Hepatocyte (in vitro differentiated cells): ENCODE data around the gene PDE7B. TPM values are rescaled to one million over a fixed set of nuclear protein-coding genes. Genes with fewer than 3 reads are reported as not detected.

Experiments used
- DNase-seq: peaks from one replicate; pipeline ENCODE4 v3.0.0-alpha.2; 2016; ENCODE audit warnings: low spot score
- H2AFZ ChIP-seq: fragments of 200-600 bp; sonication (generic); 2 replicates; pipeline ENCODE4 v1.6.0; 2016; ENCODE audit warnings: antibody characterized with exemption, mild to moderate bottlenecking
- H3K27ac ChIP-seq: fragments of 200-600 bp; sonication (generic); 2 replicates; pipeline ENCODE4 v1.5.1; 2016; ENCODE audit warnings: mild to moderate bottlenecking
- H3K27me3 ChIP-seq: fragments of 200-600 bp; sonication (generic); 2 replicates; pipeline ENCODE4 v1.6.1; 2016
- H3K36me3 ChIP-seq: fragments of 200-600 bp; sonication (generic); replicated peaks from 2 replicates; pipeline ENCODE4 v1.5.1; 2016; ENCODE audit warnings: low read depth; ENCODE audit not compliant: insufficient read depth
- H3K4me1 ChIP-seq: fragments of 200-600 bp; sonication (generic); 2 replicates; pipeline ENCODE4 v1.5.1; 2016; ENCODE audit warnings: mild to moderate bottlenecking, moderate library complexity; ENCODE audit not compliant: insufficient read depth
- H3K4me2 ChIP-seq: fragments of 200-600 bp; sonication (generic); 2 replicates; pipeline ENCODE4 v1.6.0; 2016
- H3K4me3 ChIP-seq: fragments of 200-600 bp; sonication (generic); 2 replicates; pipeline ENCODE4 v1.5.1; 2016; ENCODE audit warnings: mild to moderate bottlenecking
- H3K79me2 ChIP-seq: fragments of 200-600 bp; sonication (generic); 2 replicates; pipeline ENCODE4 v1.6.0; 2017; ENCODE audit warnings: mild to moderate bottlenecking
- H3K9me2 ChIP-seq: fragments of 200-600 bp; sonication (generic); replicated peaks from 2 replicates; pipeline ENCODE4 v1.6.0; 2017; ENCODE audit warnings: mild to moderate bottlenecking; ENCODE audit not compliant: insufficient read depth
- H3K9me3 ChIP-seq: fragments of 200-600 bp; sonication (generic); 2 replicates; pipeline ENCODE4 v1.5.1; 2016; ENCODE audit warnings: low read depth, mild to moderate bottlenecking
- H4K20me1 ChIP-seq: fragments of 200-600 bp; sonication (generic); 2 replicates; pipeline ENCODE4 v1.6.0; 2016; ENCODE audit warnings: mild to moderate bottlenecking; ENCODE audit not compliant: insufficient read depth, poor library complexity, severe bottlenecking
- EZH2 ChIP-seq: fragments of 200-600 bp; sonication (generic); IDR thresholded peaks from 2 replicates; pipeline ENCODE4 v1.6.1; 2016; ENCODE audit warnings: antibody characterized with exemption, mild to moderate bottlenecking, borderline replicate concordance
- EZH2phosphoT487 ChIP-seq: fragments of 200-600 bp; sonication (generic); IDR thresholded peaks from one replicate; pipeline ENCODE4 v1.6.1; 2018; ENCODE audit warnings: antibody characterized with exemption, mild to moderate bottlenecking, low read depth, moderate library complexity; ENCODE audit not compliant: unreplicated experiment, severe bottlenecking
- WGBS: methylation state at CpG from one replicate; pipeline ENCODE4 v1.1.6; 2016; ENCODE audit warnings: low lambda C conversion rate; ENCODE audit errors: missing lambda C conversion rate; 5-methylcytosine and 5-hydroxymethylcytosine counted together
- polyA plus RNA-seq: library from polyadenylated mRNA; unstranded; fragments of >200 nt; fragmentation: Nextera tagmentation; extraction: Ambion mirVana; gene quantifications from 2 replicates; pipeline ENCODE4 v1.2.1, GENCODE V29; 2016
- total RNA-seq: library from RNA; depleted of rRNA; stranded (reverse); fragments of >200 nt; gene quantifications from 2 replicates; pipeline ENCODE4 v1.2.3, GENCODE V29; 2014
- TF ChIP-seq, protein P1 (sequence below): fragments of 200-600 bp; sonication (generic); IDR thresholded peaks from 2 replicates; pipeline ENCODE4 v1.5.1; 2016; ENCODE audit warnings: antibody characterized with exemption, mild to moderate bottlenecking; ENCODE audit not compliant: poor library complexity

The PDE7B gene
- total and polyA plus RNA-seq, 2 experiments from 2014 or later = 3.4 to 7.2 TPM

DNA sequence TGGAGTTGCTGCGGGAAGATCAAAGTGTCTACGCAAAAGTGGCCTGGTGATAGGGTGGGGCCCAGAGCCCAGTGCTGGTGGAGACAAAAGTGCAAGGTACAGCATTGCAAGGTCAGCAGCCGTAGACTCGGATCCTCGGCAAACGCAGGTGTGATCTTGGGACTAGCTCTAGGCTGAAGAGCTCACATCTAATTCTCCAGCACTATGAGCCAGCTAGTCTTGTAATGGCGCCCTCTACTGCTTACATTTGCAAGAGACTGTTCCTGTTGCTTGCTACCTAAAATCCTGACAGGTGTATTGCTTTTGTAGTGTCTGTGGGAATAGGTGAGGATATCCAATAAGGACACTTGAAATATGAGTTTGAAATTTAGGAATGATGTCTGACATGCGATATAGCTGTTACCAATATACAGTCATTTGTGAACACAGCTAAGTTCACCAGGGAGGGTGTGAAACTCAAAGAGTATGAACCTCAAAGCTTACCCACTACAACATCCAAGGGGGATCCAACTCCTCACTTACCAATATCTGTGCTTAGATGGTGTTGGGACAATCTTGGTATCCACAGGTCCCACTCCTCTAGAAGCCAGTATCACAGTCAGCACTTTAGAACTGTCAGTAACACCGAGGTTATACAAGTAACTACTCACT, 58.4 kb downstream of the PDE7B start:
- Histone ChIP-seq H3K9me3 (no peaks in the 10 kb centered on the region), H2AFZ (no peak overlapping the region), H3K9me2 (no peaks in the 10 kb centered on the region), H3K4me1 (peaks cover 10% of the 10 kb centered on the region), H3K4me2 (no peak overlapping the region), H3K79me2 (no peaks in the 10 kb centered on the region), H4K20me1 (no peaks in the 10 kb centered on the region), H3K27me3 (no peaks in the 10 kb centered on the region), H3K27ac (no peak overlapping the region), H3K36me3 (no peaks in the 10 kb centered on the region), H3K4me3 (no peak overlapping the region)
- WGBS = 53% methylated on average over 9 of the region's 9 CpGs
- peak; percentile 73 for DNase-seq
- no peak for TF ChIP-seq EZH2phosphoT487
- TF ChIP-seq, protein P1, sequence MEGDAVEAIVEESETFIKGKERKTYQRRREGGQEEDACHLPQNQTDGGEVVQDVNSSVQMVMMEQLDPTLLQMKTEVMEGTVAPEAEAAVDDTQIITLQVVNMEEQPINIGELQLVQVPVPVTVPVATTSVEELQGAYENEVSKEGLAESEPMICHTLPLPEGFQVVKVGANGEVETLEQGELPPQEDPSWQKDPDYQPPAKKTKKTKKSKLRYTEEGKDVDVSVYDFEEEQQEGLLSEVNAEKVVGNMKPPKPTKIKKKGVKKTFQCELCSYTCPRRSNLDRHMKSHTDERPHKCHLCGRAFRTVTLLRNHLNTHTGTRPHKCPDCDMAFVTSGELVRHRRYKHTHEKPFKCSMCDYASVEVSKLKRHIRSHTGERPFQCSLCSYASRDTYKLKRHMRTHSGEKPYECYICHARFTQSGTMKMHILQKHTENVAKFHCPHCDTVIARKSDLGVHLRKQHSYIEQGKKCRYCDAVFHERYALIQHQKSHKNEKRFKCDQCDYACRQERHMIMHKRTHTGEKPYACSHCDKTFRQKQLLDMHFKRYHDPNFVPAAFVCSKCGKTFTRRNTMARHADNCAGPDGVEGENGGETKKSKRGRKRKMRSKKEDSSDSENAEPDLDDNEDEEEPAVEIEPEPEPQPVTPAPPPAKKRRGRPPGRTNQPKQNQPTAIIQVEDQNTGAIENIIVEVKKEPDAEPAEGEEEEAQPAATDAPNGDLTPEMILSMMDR = peak; percentile 54

- Histone ChIP-seq H3K36me3 (no peaks in the 10 kb centered on the region), H3K9me3 (no peaks in the 10 kb centered on the region), H3K9me2 (no peaks in the 10 kb centered on the region), H3K4me3 (no peak overlapping the region), H3K27ac (no peak overlapping the region), H3K4me2 (no peak overlapping the region), H2AFZ (no peak overlapping the region), H4K20me1 (no peaks in the 10 kb centered on the region), H3K79me2 (no peaks in the 10 kb centered on the region), H3K27me3 (no peaks in the 10 kb centered on the region), H3K4me1 (peaks cover 10% of the 10 kb centered on the region)
- 68% methylated on average over 2 of the region's 2 CpGs for WGBS
- TF ChIP-seq EZH2 = no peak
- TF ChIP-seq, protein P1 = no peak
- TF ChIP-seq EZH2phosphoT487 = no peak
- DNase-seq = no peak
Observed at GRCh38 chr6:135910790-135911618, 59.5 kb downstream of the PDE7B start.

- Histone ChIP-seq H3K4me3 (no peak overlapping the region), H3K27ac (no peak overlapping the region), H3K4me2 (no peak overlapping the region), H3K36me3 (no peaks in the 10 kb centered on the region), H3K27me3 (no peaks in the 10 kb centered on the region), H4K20me1 (no peaks in the 10 kb centered on the region), H2AFZ (no peak overlapping the region), H3K79me2 (no peaks in the 10 kb centered on the region), H3K9me3 (no peaks in the 10 kb centered on the region), H3K4me1 (peaks cover 10% of the 10 kb centered on the region), H3K9me2 (no peaks in the 10 kb centered on the region)
- TF ChIP-seq EZH2phosphoT487 (no peak), EZH2 (no peak)
- TF ChIP-seq, protein P1 = no peak
- WGBS = 91% methylated on average over 2 of the region's 2 CpGs
- no peak for DNase-seq
Observed at GRCh38 chr6:135913785-135914184, 62.3 kb downstream of the PDE7B start.
